ENCODE results near the gene ATP8B3. TPM values are rescaled to one million over a fixed set of nuclear protein-coding genes. Genes with fewer than 3 reads are reported as not detected.

The ATP8B3 gene
- total and polyA plus RNA-seq, 9 of the 15 experiments (the other 6 are each of a cell fraction or from before 2014, with no cell fraction given), result 1.2 to 12.3 (median 3.8) TPM

- CTCF ChIA-PET (ENCODE audit: low intra/inter-chr PET ratio), result no interaction called here
- Histone ChIP-seq H3K9ac (ENCODE audit: insufficient read depth in 1 of 2, low read depth in 2 of 2, low read length in 2 of 2) (no peak overlapping the region), H3K36me3 (ENCODE audit: control insufficient read depth, insufficient read depth, low read length) (no peaks in the 10 kb centered on the region), H3K4me2 (ENCODE audit: insufficient read depth, low read length) (no peak overlapping the region), H3K79me2 (ENCODE audit: control insufficient read depth, insufficient read depth, low read length) (no peaks in the 10 kb centered on the region), H4K20me1 (replicated peaks; ENCODE audit: control insufficient read depth, insufficient read depth, low read length) (no peaks in the 10 kb centered on the region), H2AFZ (ENCODE audit: low read depth, low read length) (no peak overlapping the region), H3K4me1 (replicated peaks in 1 of 2; ENCODE audit: control insufficient read depth in 2 of 2, insufficient read depth in 2 of 2, low read length in 2 of 2) (peaks cover 3 to 27% of the 10 kb centered on the region in 2 experiments; a peak in 3 of 5 replicates), H3K4me3 (no peak overlapping the region), H3K9me1 (ENCODE audit: control insufficient read depth, insufficient read depth, low read length) (no peaks in the 10 kb centered on the region), H3K27ac (ENCODE audit: extremely low read depth, low read depth, low read length) (no peak overlapping the region), H3K9me3 (replicated peaks; ENCODE audit: control insufficient read depth, insufficient read depth, low read depth, low read length) (no peaks in the 10 kb centered on the region; the same call in none of the 2 replicates), H3K27me3 (ENCODE audit: control insufficient read depth in 2 of 2, insufficient read depth in 2 of 2, low read length in 2 of 2) (peaks cover 2 to 21% of the 10 kb centered on the region in 2 experiments; a peak in 3 of 5 replicates)
- WGBS (ENCODE audit: insufficient coverage, low coverage, missing lambda C conversion rate), result 6% methylated on average over 9 of the region's 9 CpGs
- intact Hi-C loops (cut with micrococcal nuclease) (no loop called here), in situ Hi-C loops (cut with MboI) (no loop called here)
- ATAC-seq (no peak), FAIRE-seq (no peak), DNase-seq (ENCODE audit: extremely low read depth in 1 of 4, low spot score in 3 of 4) (no peak)
- no TSS peak for BruUV-seq (replicated peaks)
- POLR2A ChIA-PET, result interaction anchor here (0.6 to 1.2 kb wide), 3 partner anchors 13 to 480 kb away, joined by 3 to 5 read pairs (median 4); no protein-coding TSS in a partner anchor
- TF ChIP-seq SETDB1 (IDR thresholded peaks at IDR 0.05; ENCODE audit: low read length) (no peak), MYNN (IDR thresholded peaks at IDR 0.05) (peak; percentile 71; the same call in 1 of the 2 replicates), MYNN (CRISPR knock-in tag; IDR thresholded peaks at IDR 0.05) (no peak), GTF2E2 (tag; IDR thresholded peaks at IDR 0.05) (no peak), DDX20 (tag; IDR thresholded peaks at IDR 0.05; ENCODE audit: low read depth) (no peak), MAX (CRISPR knock-in tag; IDR thresholded peaks at IDR 0.05) (peak; percentile 70), FOXA3 (CRISPR knock-in tag; conservative IDR thresholded peaks at IDR 0.05 in 1 of 2, IDR thresholded peaks at IDR 0.05 in 1 of 2) (peak in 1 of 2 experiments; percentile 65; a peak in 1 of 4 replicates), L3MBTL2 (IDR thresholded peaks at IDR 0.05) (peak; percentile 55; the same call in 1 of the 2 replicates), ZNF197 (CRISPR knock-in tag; IDR thresholded peaks at IDR 0.05; ENCODE audit: low read depth) (no peak), BHLHE40 (IDR thresholded peaks at IDR 0.05; ENCODE audit: low read length) (peak; percentile 58; the same call in 1 of the 2 replicates), MEIS2 (IDR thresholded peaks at IDR 0.05; ENCODE audit: partially characterized antibody) (peak; percentile 72)
- TF ChIP-seq, protein P1, sequence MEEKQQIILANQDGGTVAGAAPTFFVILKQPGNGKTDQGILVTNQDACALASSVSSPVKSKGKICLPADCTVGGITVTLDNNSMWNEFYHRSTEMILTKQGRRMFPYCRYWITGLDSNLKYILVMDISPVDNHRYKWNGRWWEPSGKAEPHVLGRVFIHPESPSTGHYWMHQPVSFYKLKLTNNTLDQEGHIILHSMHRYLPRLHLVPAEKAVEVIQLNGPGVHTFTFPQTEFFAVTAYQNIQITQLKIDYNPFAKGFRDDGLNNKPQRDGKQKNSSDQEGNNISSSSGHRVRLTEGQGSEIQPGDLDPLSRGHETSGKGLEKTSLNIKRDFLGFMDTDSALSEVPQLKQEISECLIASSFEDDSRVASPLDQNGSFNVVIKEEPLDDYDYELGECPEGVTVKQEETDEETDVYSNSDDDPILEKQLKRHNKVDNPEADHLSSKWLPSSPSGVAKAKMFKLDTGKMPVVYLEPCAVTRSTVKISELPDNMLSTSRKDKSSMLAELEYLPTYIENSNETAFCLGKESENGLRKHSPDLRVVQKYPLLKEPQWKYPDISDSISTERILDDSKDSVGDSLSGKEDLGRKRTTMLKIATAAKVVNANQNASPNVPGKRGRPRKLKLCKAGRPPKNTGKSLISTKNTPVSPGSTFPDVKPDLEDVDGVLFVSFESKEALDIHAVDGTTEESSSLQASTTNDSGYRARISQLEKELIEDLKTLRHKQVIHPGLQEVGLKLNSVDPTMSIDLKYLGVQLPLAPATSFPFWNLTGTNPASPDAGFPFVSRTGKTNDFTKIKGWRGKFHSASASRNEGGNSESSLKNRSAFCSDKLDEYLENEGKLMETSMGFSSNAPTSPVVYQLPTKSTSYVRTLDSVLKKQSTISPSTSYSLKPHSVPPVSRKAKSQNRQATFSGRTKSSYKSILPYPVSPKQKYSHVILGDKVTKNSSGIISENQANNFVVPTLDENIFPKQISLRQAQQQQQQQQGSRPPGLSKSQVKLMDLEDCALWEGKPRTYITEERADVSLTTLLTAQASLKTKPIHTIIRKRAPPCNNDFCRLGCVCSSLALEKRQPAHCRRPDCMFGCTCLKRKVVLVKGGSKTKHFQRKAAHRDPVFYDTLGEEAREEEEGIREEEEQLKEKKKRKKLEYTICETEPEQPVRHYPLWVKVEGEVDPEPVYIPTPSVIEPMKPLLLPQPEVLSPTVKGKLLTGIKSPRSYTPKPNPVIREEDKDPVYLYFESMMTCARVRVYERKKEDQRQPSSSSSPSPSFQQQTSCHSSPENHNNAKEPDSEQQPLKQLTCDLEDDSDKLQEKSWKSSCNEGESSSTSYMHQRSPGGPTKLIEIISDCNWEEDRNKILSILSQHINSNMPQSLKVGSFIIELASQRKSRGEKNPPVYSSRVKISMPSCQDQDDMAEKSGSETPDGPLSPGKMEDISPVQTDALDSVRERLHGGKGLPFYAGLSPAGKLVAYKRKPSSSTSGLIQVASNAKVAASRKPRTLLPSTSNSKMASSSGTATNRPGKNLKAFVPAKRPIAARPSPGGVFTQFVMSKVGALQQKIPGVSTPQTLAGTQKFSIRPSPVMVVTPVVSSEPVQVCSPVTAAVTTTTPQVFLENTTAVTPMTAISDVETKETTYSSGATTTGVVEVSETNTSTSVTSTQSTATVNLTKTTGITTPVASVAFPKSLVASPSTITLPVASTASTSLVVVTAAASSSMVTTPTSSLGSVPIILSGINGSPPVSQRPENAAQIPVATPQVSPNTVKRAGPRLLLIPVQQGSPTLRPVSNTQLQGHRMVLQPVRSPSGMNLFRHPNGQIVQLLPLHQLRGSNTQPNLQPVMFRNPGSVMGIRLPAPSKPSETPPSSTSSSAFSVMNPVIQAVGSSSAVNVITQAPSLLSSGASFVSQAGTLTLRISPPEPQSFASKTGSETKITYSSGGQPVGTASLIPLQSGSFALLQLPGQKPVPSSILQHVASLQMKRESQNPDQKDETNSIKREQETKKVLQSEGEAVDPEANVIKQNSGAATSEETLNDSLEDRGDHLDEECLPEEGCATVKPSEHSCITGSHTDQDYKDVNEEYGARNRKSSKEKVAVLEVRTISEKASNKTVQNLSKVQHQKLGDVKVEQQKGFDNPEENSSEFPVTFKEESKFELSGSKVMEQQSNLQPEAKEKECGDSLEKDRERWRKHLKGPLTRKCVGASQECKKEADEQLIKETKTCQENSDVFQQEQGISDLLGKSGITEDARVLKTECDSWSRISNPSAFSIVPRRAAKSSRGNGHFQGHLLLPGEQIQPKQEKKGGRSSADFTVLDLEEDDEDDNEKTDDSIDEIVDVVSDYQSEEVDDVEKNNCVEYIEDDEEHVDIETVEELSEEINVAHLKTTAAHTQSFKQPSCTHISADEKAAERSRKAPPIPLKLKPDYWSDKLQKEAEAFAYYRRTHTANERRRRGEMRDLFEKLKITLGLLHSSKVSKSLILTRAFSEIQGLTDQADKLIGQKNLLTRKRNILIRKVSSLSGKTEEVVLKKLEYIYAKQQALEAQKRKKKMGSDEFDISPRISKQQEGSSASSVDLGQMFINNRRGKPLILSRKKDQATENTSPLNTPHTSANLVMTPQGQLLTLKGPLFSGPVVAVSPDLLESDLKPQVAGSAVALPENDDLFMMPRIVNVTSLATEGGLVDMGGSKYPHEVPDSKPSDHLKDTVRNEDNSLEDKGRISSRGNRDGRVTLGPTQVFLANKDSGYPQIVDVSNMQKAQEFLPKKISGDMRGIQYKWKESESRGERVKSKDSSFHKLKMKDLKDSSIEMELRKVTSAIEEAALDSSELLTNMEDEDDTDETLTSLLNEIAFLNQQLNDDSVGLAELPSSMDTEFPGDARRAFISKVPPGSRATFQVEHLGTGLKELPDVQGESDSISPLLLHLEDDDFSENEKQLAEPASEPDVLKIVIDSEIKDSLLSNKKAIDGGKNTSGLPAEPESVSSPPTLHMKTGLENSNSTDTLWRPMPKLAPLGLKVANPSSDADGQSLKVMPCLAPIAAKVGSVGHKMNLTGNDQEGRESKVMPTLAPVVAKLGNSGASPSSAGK (IDR thresholded peaks at IDR 0.05), result peak; percentile 65
Measured at GRCh38 chr19:1783874-1784273, 28.2 kb downstream of the ATP8B3 start.
